OCI-LY7 (cell line): ENCODE measurements around the gene SDC3. TPM values are rescaled to one million over a fixed set of nuclear protein-coding genes. Genes with fewer than 3 reads are reported as not detected.

Source experiments
- BruUV-seq: library from RNA; stranded (reverse); fragments of 400-500 nt; replicated peaks from 2 replicates; lab custom pipeline; 2021; lab: Mats Ljungman, UMichigan
- CTCF ChIA-PET: fragments of 300-600 bp; sonication (Branson Sonifier 250); formaldehyde crosslinking; loops from one replicate; lab custom pipeline; 2022; ENCODE audit warnings: antibody characterized with exemption; ENCODE audit not compliant: unreplicated experiment; lab: Charles Lee
- POLR2A ChIA-PET: fragments of 300-600 bp; sonication (Branson Sonifier 250); formaldehyde crosslinking; loops from one replicate; lab custom pipeline; 2022; ENCODE audit warnings: antibody characterized with exemption; lab: Charles Lee
- DNase-seq: peaks from one replicate; pipeline ENCODE4 v3.0.0-alpha.2; 2015; ENCODE audit warnings: low spot score
- H2AFZ ChIP-seq: fragments of 200-600 bp; sonication (generic), shearing (Covaris generic); 2 replicates; pipeline ENCODE4 v1.6.1; 2014; ENCODE audit warnings: mild to moderate bottlenecking, antibody characterized with exemption, low read length, moderate library complexity
- H3K27ac ChIP-seq: fragments of 200-600 bp; sonication (generic); 2 replicates; pipeline ENCODE4 v1.5.1; 2014; ENCODE audit warnings: mixed run types, low read depth, mild to moderate bottlenecking, moderate library complexity, low read length, inconsistent platforms; ENCODE audit not compliant: poor library complexity, severe bottlenecking
- H3K36me3 ChIP-seq: fragments of 200-600 bp; sonication (generic); 2 replicates; pipeline ENCODE4 v1.6.1; 2014; ENCODE audit warnings: mild to moderate bottlenecking, antibody characterized with exemption, low read length, moderate library complexity, mixed read lengths; ENCODE audit not compliant: insufficient read depth
- H3K4me1 ChIP-seq: fragments of 200-600 bp; sonication (generic); 2 replicates; pipeline ENCODE4 v1.5.1; 2014; ENCODE audit warnings: mild to moderate bottlenecking, low read length; ENCODE audit not compliant: insufficient read depth, poor library complexity, severe bottlenecking
- H3K4me2 ChIP-seq: fragments of 200-600 bp; sonication (generic); 2 replicates; pipeline ENCODE4 v1.6.1; 2014; ENCODE audit warnings: mild to moderate bottlenecking, low read length
- H3K4me3 ChIP-seq: fragments of 200-600 bp; sonication (generic); 2 replicates; pipeline ENCODE4 v1.5.1; 2014; ENCODE audit warnings: mild to moderate bottlenecking, low read depth, low read length; ENCODE audit not compliant: poor library complexity, severe bottlenecking
- H3K79me2 ChIP-seq: fragments of 200-600 bp; sonication (generic); 2 replicates; pipeline ENCODE4 v1.6.1; 2016; ENCODE audit warnings: low read depth, mild to moderate bottlenecking, low read length, moderate library complexity, mixed read lengths; ENCODE audit not compliant: insufficient read depth
- H3K9me2 ChIP-seq: fragments of 200-600 bp; sonication (generic); 2 replicates; pipeline ENCODE4 v1.6.1; 2016; ENCODE audit warnings: mild to moderate bottlenecking, low read length, mixed read lengths; ENCODE audit not compliant: insufficient read depth
- H3K9me3 ChIP-seq: fragments of 200-600 bp; sonication (generic); 2 replicates; pipeline ENCODE4 v1.6.1; 2014; ENCODE audit warnings: mild to moderate bottlenecking, mixed run types, low read length, mixed read lengths
- H4K20me1 ChIP-seq: fragments of 200-600 bp; sonication (generic); 2 replicates; pipeline ENCODE4 v1.6.1; 2014; ENCODE audit warnings: mild to moderate bottlenecking, antibody characterized with exemption, low read length, moderate library complexity, mixed read lengths; ENCODE audit not compliant: insufficient read depth
- CTCF ChIP-seq: fragments of 200-600 bp; sonication (generic); conservative IDR thresholded peaks from 2 replicates; pipeline ENCODE4 v1.5.1; 2014; ENCODE audit warnings: mild to moderate bottlenecking, antibody characterized with exemption, low read length, moderate library complexity, mixed read lengths
- EZH2phosphoT487 ChIP-seq: fragments of 200-600 bp; sonication (generic); IDR thresholded peaks from 2 replicates; pipeline ENCODE4 v1.6.1; 2018; ENCODE audit warnings: low read depth, borderline replicate concordance, mild to moderate bottlenecking, mixed run types, antibody characterized with exemption, low read length, moderate library complexity, mixed read lengths
- intact Hi-C: fragments of 100-400 bp; cut with micrococcal nuclease; formaldehyde crosslinking; loops from one replicate; pipeline ENCODE4 v1.10.0; 2022; ENCODE audit not compliant: unreplicated experiment
- total RNA-seq, 2 experiments: library from RNA; depleted of rRNA in 1 of 2; stranded (reverse); fragments of >200 nt in 1 of 2; shearing (Covaris generic) in 1 of 2; gene quantifications; 2 replicates each; pipeline ENCODE4 v1.2.3, GENCODE V29; 2014 to 2022

The SDC3 gene
- total RNA-seq, 2 experiments from 2014 or later, result not detected

GRCh38 chr1:30839827-30840359 lies 68.7 kb downstream of the SDC3 start:
- DNase-seq, result no peak
- no peak overlapping the region for H2AFZ ChIP-seq

GRCh38 chr1:30838996-30839395 lies 69.6 kb downstream of the SDC3 start:
- Histone ChIP-seq H4K20me1 (no peaks in the 10 kb centered on the region; the same call in 1 of the 2 replicates), H3K27ac (no peak overlapping the region), H2AFZ (no peak overlapping the region), H3K4me2 (no peak overlapping the region), H3K36me3 (no peaks in the 10 kb centered on the region), H3K9me2 (no peaks in the 10 kb centered on the region), H3K79me2 (no peaks in the 10 kb centered on the region), H3K4me3 (no peak overlapping the region), H3K4me1 (no peaks in the 10 kb centered on the region), H3K9me3 (no peaks in the 10 kb centered on the region)
- ChIA-PET CTCF (no interaction called here), POLR2A (no interaction called here)
- no TSS peak for BruUV-seq
- intact Hi-C loops, result no loop called here
- DNase-seq, result no peak
- TF ChIP-seq CTCF (no peak), EZH2phosphoT487 (no peak)

More at GRCh38 chr1:30839827-30840359, 68.7 kb downstream of the SDC3 start:
- intact Hi-C loops, result no loop called here
- no peak overlapping the region for H3K4me3 ChIP-seq
- no peak overlapping the region for H3K4me2 ChIP-seq
- H3K79me2 ChIP-seq, result no peaks in the 10 kb centered on the region
- H3K9me3 ChIP-seq, result no peaks in the 10 kb centered on the region
- no TSS peak for BruUV-seq
- H3K9me2 ChIP-seq, result no peaks in the 10 kb centered on the region
- CTCF ChIA-PET, result no interaction called here
- H3K27ac ChIP-seq, result no peak overlapping the region
- no peaks in the 10 kb centered on the region; the same call in 1 of the 2 replicates for H4K20me1 ChIP-seq
- no peaks in the 10 kb centered on the region for H3K4me1 ChIP-seq
- H3K36me3 ChIP-seq, result no peaks in the 10 kb centered on the region
- no peak for TF ChIP-seq EZH2phosphoT487
- no peak for TF ChIP-seq CTCF
- POLR2A ChIA-PET, result no interaction called here

GRCh38 chr1:30837653-30838052 lies 70.9 kb downstream of the SDC3 start:
- Histone ChIP-seq H3K9me3 (no peaks in the 10 kb centered on the region), H4K20me1 (no peaks in the 10 kb centered on the region; the same call in 1 of the 2 replicates), H3K79me2 (no peaks in the 10 kb centered on the region), H3K4me1 (no peaks in the 10 kb centered on the region), H2AFZ (no peak overlapping the region), H3K27ac (no peak overlapping the region), H3K4me2 (no peak overlapping the region), H3K9me2 (no peaks in the 10 kb centered on the region), H3K4me3 (no peak overlapping the region), H3K36me3 (no peaks in the 10 kb centered on the region)
- no peak for DNase-seq
- intact Hi-C loops, result no loop called here
- BruUV-seq, result no TSS peak
- TF ChIP-seq CTCF (no peak), EZH2phosphoT487 (no peak)
- ChIA-PET CTCF (no interaction called here), POLR2A (interaction anchor here (0.9 kb wide), 1 partner anchor 25 kb away, joined by 5 read pairs; no protein-coding TSS in a partner anchor)
